H9 (cell line): ENCODE data around the gene ITPR2. TPM values are rescaled to one million over a fixed set of nuclear protein-coding genes. Genes with fewer than 3 reads are reported as not detected.

Experiments
- DNase-seq: peaks from one replicate; pipeline ENCODE4 v3.0.0-alpha.2; 2017
- H2AFZ ChIP-seq: one replicate; pipeline ENCODE4 v1.6.1; 2013; ENCODE audit warnings: mild to moderate bottlenecking, low read length, control low read depth, moderate library complexity
- H2AK5ac ChIP-seq: 2 replicates; pipeline ENCODE4 v1.6.1; 2013; ENCODE audit warnings: low read length, control low read depth, mixed read lengths; ENCODE audit not compliant: insufficient read length
- H2BK120ac ChIP-seq: one replicate; pipeline ENCODE4 v1.6.1; 2013; ENCODE audit warnings: low read depth, mild to moderate bottlenecking, low read length, control low read depth, inconsistent platforms; ENCODE audit not compliant: poor library complexity, severe bottlenecking
- H2BK12ac ChIP-seq: 2 replicates; pipeline ENCODE4 v1.6.1; 2013; ENCODE audit warnings: low read length, control low read depth, mixed read lengths, low read depth; ENCODE audit not compliant: insufficient read length
- H2BK15ac ChIP-seq: 2 replicates; pipeline ENCODE4 v1.6.1; 2013; ENCODE audit warnings: low read depth, low read length, control low read depth
- H2BK20ac ChIP-seq: one replicate; pipeline ENCODE4 v1.6.1; 2013; ENCODE audit warnings: low read depth, mild to moderate bottlenecking, low read length, control low read depth, inconsistent platforms; ENCODE audit not compliant: poor library complexity, severe bottlenecking
- H2BK5ac ChIP-seq: 2 replicates; pipeline ENCODE4 v1.6.1; 2013; ENCODE audit warnings: low read length, control low read depth, mixed read lengths; ENCODE audit not compliant: insufficient read length
- H3K14ac ChIP-seq: 2 replicates; pipeline ENCODE4 v1.6.1; 2013; ENCODE audit warnings: low read length, control low read depth; ENCODE audit not compliant: insufficient read depth
- H3K18ac ChIP-seq: 2 replicates; pipeline ENCODE4 v1.6.1; 2013; ENCODE audit warnings: low read depth, mild to moderate bottlenecking, mixed read lengths, low read length, control low read depth; ENCODE audit not compliant: insufficient read length
- H3K23ac ChIP-seq: 2 replicates; pipeline ENCODE4 v1.6.1; 2013; ENCODE audit warnings: low read length, control low read depth, mixed read lengths, low read depth; ENCODE audit not compliant: insufficient read length
- H3K23me2 ChIP-seq: 2 replicates; pipeline ENCODE4 v1.6.1; 2013; ENCODE audit warnings: low read depth, mild to moderate bottlenecking, mixed read lengths, low read length, control low read depth; ENCODE audit not compliant: insufficient read length, poor library complexity, severe bottlenecking
- H3K27ac ChIP-seq: 2 replicates; pipeline ENCODE4 v1.5.1; 2013; ENCODE audit warnings: low read length, control low read depth, mixed read lengths, low read depth; ENCODE audit not compliant: insufficient read length
- H3K27me3 ChIP-seq: 2 replicates; pipeline ENCODE4 v1.6.1; 2013; ENCODE audit warnings: low read length, control low read depth, inconsistent platforms; ENCODE audit not compliant: insufficient read depth
- H3K4ac ChIP-seq: 2 replicates; pipeline ENCODE4 v1.6.1; 2013; ENCODE audit warnings: low read depth, mild to moderate bottlenecking, control low read depth, inconsistent platforms, low read length, moderate library complexity
- H3K4me1 ChIP-seq: 2 replicates; pipeline ENCODE4 v1.6.1; 2013; ENCODE audit warnings: low read length, control low read depth, inconsistent platforms; ENCODE audit not compliant: insufficient read depth
- H3K4me2 ChIP-seq: 2 replicates; pipeline ENCODE4 v1.6.1; 2013; ENCODE audit warnings: low read length, control low read depth, mixed read lengths; ENCODE audit not compliant: insufficient read length, insufficient read depth
- H3K56ac ChIP-seq: 2 replicates; pipeline ENCODE4 v1.6.1; 2013; ENCODE audit warnings: low read depth, mild to moderate bottlenecking, mixed read lengths, low read length, control low read depth; ENCODE audit not compliant: insufficient read length
- H3K79me1 ChIP-seq: 2 replicates; pipeline ENCODE4 v1.6.1; 2013; ENCODE audit warnings: low read depth, mild to moderate bottlenecking, moderate library complexity, low read length, control low read depth, inconsistent platforms; ENCODE audit not compliant: insufficient read depth, poor library complexity, severe bottlenecking
- H3K79me2 ChIP-seq: 2 replicates; pipeline ENCODE4 v1.6.1; 2013; ENCODE audit warnings: low read length, control low read depth, inconsistent platforms; ENCODE audit not compliant: insufficient read depth
- H3K9ac ChIP-seq: 2 replicates; pipeline ENCODE4 v1.6.1; 2013; ENCODE audit warnings: low read length, control low read depth, mixed read lengths; ENCODE audit not compliant: insufficient read length; ENCODE audit errors: extremely low read depth
- H3K9me3 ChIP-seq: one replicate; pipeline ENCODE4 v1.6.1; 2013; ENCODE audit warnings: low read depth, low read length, inconsistent platforms; ENCODE audit not compliant: control insufficient read depth
- H3T11ph ChIP-seq: one replicate; pipeline ENCODE4 v1.6.1; 2013; ENCODE audit warnings: mild to moderate bottlenecking, low read length, control low read depth, inconsistent platforms
- H4K20me1 ChIP-seq: one replicate; pipeline ENCODE4 v1.6.1; 2013; ENCODE audit not compliant: control insufficient read depth, insufficient read length, insufficient read depth
- H4K5ac ChIP-seq: 2 replicates; pipeline ENCODE4 v1.6.1; 2013; ENCODE audit warnings: low read depth, mild to moderate bottlenecking, mixed read lengths, low read length, control low read depth; ENCODE audit not compliant: insufficient read length
- H4K8ac ChIP-seq: replicated peaks from 2 replicates; pipeline ENCODE4 v1.6.1; 2013; ENCODE audit warnings: low read length, control low read depth, mixed read lengths, low read depth; ENCODE audit not compliant: insufficient read length
- H4K91ac ChIP-seq: 2 replicates; pipeline ENCODE4 v1.6.1; 2013; ENCODE audit warnings: low read depth, mild to moderate bottlenecking, moderate library complexity, mixed read lengths, low read length, control low read depth; ENCODE audit not compliant: insufficient read length
- H3K27ac Mint-ChIP-seq, 3 experiments: 2 replicates in 2 of 3; 3 replicates in 1 of 3; pipeline ENCODE4 v1.8.0; 2020 to 2021; ENCODE audit warnings: mixed read lengths in 3 of 3, mild to moderate bottlenecking in 1 of 3, moderate library complexity in 1 of 3
- H3K27me3 Mint-ChIP-seq: 2 replicates; pipeline ENCODE4 v1.8.0; 2021; ENCODE audit warnings: low read depth, mild to moderate bottlenecking, moderate library complexity, mixed read lengths
- H3K36me3 Mint-ChIP-seq, 3 experiments: 2 replicates in 2 of 3; 3 replicates in 1 of 3; pipeline ENCODE4 v1.8.0; 2020 to 2021; ENCODE audit warnings: low read depth in 3 of 3, mixed read lengths in 3 of 3; ENCODE audit not compliant: insufficient read depth in 1 of 3
- H3K4me1 Mint-ChIP-seq, 2 experiments: 2 replicates each; pipeline ENCODE4 v1.8.0; 2020; ENCODE audit warnings: mixed read lengths in 2 of 2
- H3K4me3 Mint-ChIP-seq, 2 experiments: 2 replicates in 1 of 2; 3 replicates in 1 of 2; pipeline ENCODE4 v1.8.0; 2020 to 2021; ENCODE audit warnings: mild to moderate bottlenecking in 2 of 2, mixed read lengths in 2 of 2, moderate library complexity in 1 of 2
- H3K9me3 Mint-ChIP-seq, 2 experiments: 2 replicates in 1 of 2; 3 replicates in 1 of 2; pipeline ENCODE4 v1.8.0; 2020; ENCODE audit warnings: mild to moderate bottlenecking in 2 of 2, mixed read lengths in 2 of 2, moderate library complexity in 1 of 2
- CTCF ChIP-seq: fragments of 200-600 bp; sonication (generic); conservative IDR thresholded peaks from 3 replicates; pipeline ENCODE4 v1.8.0; 2021; ENCODE audit warnings: antibody characterized with exemption, mild to moderate bottlenecking
- WGBS: extraction: QIAGEN DNeasy Blood & Tissue Kit; methylation state at CpG from one replicate; pipeline ENCODE4 v1.1.7; 2013; ENCODE audit warnings: missing lambda C conversion rate, low lambda C conversion rate, mixed read lengths; ENCODE audit not compliant: insufficient read length; ENCODE audit errors: extremely low coverage; 5-methylcytosine and 5-hydroxymethylcytosine counted together
- total RNA-seq: library from RNA; stranded (reverse); gene quantifications from 2 replicates; pipeline ENCODE4 v1.2.1, GENCODE V29; 2021

Gene ITPR2
- total RNA-seq, 1 experiment from 2014 or later, result 14.8 TPM

DNA sequence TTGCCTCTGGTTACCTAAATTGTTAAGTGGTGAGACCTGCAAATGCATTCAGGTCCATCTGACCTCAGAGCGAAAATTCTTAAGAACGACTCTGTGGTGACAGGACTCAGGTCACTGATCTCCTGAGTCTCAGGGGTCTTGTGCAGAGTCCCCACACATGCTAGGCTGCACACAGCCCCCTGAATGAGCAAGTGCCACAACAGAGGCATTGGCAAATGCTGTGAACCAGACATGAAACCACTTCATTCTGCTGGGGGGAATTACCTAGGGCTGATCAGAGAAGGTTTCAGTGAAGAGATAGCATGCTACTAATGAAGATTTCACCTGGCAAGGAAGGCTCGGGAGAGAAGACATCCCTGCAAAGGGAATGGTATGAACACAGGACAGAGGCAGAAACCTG lies 281.6 kb downstream of the ITPR2 start:
- Mint-ChIP-seq H3K9me3 (no peaks in the 10 kb centered on the region; a peak in 1 of 5 replicates), H3K36me3 (peaks cover 2 to 6% (median 5%) of the 10 kb centered on the region in 3 experiments; a peak in 6 of 7 replicates)

More for the DNA sequence above, 281.6 kb downstream of the ITPR2 start:
- Histone ChIP-seq H2BK5ac (no peak overlapping the region), H3K9me3 (no peaks in the 10 kb centered on the region), H3K14ac (no peak overlapping the region), H3K56ac (no peak overlapping the region), H4K20me1 (no peaks in the 10 kb centered on the region), H2BK20ac (no peak overlapping the region), H3T11ph (no peak overlapping the region), H3K4me2 (no peak overlapping the region), H2BK12ac (no peak overlapping the region), H2BK120ac (no peak overlapping the region), H4K5ac (no peak overlapping the region), H3K9ac (no peak overlapping the region), H3K18ac (no peak overlapping the region), H3K79me2 (no peaks in the 10 kb centered on the region), H3K79me1 (no peaks in the 10 kb centered on the region), H4K8ac (no peak overlapping the region), H4K91ac (no peak overlapping the region), H3K27ac (no peak overlapping the region), H3K27me3 (no peaks in the 10 kb centered on the region), H3K23ac (no peak overlapping the region), H2AK5ac (no peak overlapping the region), H2AFZ (no peak overlapping the region), H2BK15ac (no peak overlapping the region), H3K4me1 (no peaks in the 10 kb centered on the region), H3K4ac (no peak overlapping the region), H3K23me2 (no peaks in the 10 kb centered on the region)
- peak overlapping the region in 1 of 3 experiments; percentile 24; a peak in 1 of 7 replicates for H3K27ac Mint-ChIP-seq
- H3K4me1 Mint-ChIP-seq, result no peaks in the 10 kb centered on the region
- DNase-seq, result no peak
- no peak overlapping the region for H3K4me3 Mint-ChIP-seq
- no peaks in the 10 kb centered on the region for H3K27me3 Mint-ChIP-seq
- no peak for TF ChIP-seq CTCF
- WGBS, result no CpG with 5 or more reads among the region's 3 CpGs
